HG03521 (cell line): ENCODE data around the gene KRT3.

Source experiments
- ATAC-seq: cut with Tn5 transposase; IDR thresholded peaks from one replicate; pipeline ENCODE4 v1.9.1; 2021; ENCODE audit warnings: mild to moderate bottlenecking, moderate library complexity; ENCODE audit not compliant: unreplicated experiment

Gene KRT3

DNA sequence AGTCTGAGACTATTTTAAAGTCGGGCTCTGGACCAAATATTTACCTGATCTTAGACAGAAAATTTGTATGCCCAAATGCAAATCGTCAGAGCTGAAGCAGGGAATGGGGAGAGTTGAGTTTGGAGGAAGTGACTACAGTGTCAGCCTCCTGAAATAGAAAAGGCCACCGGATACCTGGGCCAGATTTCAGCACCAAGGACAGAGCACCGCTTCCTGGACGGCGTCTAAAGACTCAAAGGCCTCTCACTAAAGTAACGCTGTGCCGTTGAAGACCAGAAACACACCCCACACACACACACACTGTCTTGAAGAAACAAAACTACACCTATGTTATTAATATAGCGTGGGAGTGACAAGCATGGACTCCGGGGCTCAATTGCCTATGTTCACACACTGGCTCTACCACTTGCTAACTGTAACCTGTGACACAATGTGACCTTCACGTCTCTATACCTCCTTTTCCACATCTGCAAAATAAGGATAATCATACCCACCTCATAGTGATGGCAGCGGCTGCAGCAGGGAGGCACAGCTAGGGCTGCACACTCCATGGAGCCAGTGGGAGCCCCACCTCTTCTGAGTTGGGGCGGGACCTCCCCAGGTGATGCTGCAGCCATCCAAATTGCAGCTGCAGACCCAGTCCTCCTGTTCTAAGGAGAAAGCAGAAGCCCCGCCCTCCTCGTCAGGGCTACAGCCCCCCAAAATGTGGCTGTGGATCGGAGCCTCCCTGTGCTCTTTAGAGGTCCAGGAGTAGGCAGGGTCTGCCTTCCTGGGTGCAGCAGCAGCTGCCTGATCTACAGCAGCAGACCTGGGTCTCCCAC lies 54.3 kb downstream of the KRT3 start:
- ATAC-seq = no peak

DNA sequence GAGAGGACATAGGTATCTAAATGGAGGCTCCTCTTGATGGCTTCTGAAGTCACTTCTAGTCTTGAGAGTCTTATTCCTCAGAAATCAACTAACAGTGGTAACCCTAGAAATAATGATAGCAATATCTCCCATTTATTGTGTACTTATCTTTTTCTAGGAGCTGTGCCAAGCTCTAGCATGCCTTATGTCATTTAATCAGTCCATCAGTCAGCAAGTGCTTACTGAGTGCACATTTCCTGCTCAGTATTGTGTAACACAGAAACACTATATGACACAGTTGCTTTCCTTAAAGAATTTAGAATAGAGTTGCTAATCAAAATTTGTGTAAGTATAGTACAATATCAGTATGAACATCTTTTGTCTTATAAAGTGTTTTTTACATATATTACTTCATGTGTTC lies 55.3 kb downstream of the KRT3 start:
- no peak for ATAC-seq

DNA sequence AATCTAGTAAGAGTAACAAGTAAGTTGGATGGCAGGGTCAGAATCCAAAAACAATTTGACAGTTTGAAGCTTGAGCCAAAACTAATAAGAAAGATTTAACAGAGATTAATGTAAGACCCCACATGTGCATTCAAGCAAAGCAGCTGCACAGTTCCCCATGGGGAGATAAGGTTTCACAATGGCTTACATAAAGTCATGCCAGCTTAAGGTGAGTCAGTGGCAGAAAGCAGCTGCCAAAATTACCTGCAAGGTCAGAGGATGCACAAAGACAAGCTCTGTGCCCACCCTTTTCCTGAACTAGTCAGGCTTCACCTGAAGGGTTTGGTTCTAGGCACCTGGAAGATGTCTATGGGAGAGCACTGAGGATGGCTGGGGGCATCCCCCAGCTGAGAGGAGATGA lies 56.0 kb downstream of the KRT3 start:
- ATAC-seq = no peak
